Cardiac fibroblast (primary cell): Measurements from ENCODE around the gene CCDC201.

Experiments used
- DNase-seq, 2 donors: peaks; one replicate each; pipeline versions ENCODE4 v3.0.0 to v3.0.0-alpha.2; 2010; ENCODE audit warnings: low read depth in 2 of 2
- H3K4me3 ChIP-seq, 2 donors: replicated peaks in 1 of 2; 1 replicate in 1 of 2; 2 replicates in 1 of 2; pipeline ENCODE4 v1.5.1; 2011; ENCODE audit warnings: low read depth in 2 of 2, low read length in 2 of 2, mild to moderate bottlenecking in 2 of 2, moderate library complexity in 1 of 2
- TF ChIP-seq, protein P1 (sequence below): IDR thresholded peaks from one replicate; pipeline ENCODE4 v1.5.1; 2011; ENCODE audit warnings: low read depth, mild to moderate bottlenecking, low read length, inconsistent platforms

Gene CCDC201

GRCh38 chr7:45890125-45890901 is 17.4 kb upstream of the CCDC201 start:
- DNase-seq = no peak
- H3K4me3 ChIP-seq = no peak overlapping the region
- TF ChIP-seq, protein P1, sequence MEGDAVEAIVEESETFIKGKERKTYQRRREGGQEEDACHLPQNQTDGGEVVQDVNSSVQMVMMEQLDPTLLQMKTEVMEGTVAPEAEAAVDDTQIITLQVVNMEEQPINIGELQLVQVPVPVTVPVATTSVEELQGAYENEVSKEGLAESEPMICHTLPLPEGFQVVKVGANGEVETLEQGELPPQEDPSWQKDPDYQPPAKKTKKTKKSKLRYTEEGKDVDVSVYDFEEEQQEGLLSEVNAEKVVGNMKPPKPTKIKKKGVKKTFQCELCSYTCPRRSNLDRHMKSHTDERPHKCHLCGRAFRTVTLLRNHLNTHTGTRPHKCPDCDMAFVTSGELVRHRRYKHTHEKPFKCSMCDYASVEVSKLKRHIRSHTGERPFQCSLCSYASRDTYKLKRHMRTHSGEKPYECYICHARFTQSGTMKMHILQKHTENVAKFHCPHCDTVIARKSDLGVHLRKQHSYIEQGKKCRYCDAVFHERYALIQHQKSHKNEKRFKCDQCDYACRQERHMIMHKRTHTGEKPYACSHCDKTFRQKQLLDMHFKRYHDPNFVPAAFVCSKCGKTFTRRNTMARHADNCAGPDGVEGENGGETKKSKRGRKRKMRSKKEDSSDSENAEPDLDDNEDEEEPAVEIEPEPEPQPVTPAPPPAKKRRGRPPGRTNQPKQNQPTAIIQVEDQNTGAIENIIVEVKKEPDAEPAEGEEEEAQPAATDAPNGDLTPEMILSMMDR = no peak

DNA sequence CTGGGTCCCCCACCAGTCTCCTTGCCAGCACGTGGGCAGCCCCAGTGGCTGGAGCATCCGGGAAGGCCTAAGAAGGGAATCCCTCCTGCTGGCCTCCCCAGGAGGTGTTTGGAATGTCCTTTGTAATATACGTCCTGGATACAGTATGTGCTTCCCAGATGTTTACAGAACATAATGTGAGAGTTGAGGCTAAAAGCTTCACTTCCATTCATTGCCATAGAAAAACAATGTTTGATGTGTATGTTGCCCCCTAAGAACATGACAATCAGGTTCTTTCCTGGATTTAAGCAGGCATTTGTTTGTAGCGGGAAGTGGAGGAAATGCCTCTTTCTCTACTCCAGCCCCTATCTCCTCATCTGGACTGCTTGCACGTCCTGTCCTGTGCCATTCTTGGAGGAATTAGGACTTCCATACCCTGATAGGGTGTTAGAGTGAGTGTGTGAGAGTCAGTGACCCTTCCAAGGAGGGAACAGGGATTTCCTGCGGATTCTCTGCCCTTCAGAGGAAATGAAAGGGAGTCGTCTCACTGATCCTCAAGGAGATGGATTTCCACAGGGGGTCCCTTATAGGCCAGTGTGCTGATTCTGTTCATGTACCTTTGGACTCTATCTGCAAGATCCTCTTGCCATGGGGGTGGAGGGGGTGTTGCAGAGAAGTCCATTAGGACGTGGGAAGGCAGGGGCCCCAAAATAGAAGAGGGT is 16.6 kb upstream of the CCDC201 start:
- DNase-seq = no peak
- TF ChIP-seq, protein P1 = no peak
- no peak overlapping the region for H3K4me3 ChIP-seq

- TF ChIP-seq, protein P1 = no peak
- peak overlapping the region in 1 of 2 donors; percentile 39 for H3K4me3 ChIP-seq
- DNase-seq = no peak
Observed at GRCh38 chr7:45888993-45889366, 16.1 kb upstream of the CCDC201 start.

DNA sequence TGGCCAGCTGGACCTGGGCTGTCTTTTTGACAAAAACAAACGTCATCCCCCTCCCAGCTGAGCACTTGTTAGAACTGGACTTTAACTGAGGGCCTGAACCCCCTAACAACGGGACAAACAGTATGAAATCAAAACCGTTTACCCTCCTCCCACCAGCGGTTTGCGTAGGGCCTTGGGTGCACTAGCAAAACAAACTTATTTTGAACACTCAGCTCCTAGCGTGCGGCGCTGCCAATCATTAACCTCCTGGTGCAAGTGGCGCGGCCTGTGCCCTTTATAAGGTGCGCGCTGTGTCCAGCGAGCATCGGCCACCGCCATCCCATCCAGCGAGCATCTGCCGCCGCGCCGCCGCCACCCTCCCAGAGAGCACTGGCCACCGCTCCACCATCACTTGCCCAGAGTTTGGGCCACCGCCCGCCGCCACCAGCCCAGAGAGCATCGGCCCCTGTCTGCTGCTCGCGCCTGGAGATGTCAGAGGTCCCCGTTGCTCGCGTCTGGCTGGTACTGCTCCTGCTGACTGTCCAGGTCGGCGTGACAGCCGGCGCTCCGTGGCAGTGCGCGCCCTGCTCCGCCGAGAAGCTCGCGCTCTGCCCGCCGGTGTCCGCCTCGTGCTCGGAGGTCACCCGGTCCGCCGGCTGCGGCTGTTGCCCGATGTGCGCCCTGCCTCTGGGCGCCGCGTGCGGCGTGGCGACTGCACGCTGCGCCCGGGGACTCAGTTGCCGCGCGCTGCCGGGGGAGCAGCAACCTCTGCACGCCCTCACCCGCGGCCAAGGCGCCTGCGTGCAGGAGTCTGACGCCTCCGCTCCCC is 15.5 kb upstream of the CCDC201 start, which contains the start of gene IGFBP1:
TSS of gene IGFBP1 (plus strand) at position 304 of the 808 bp plus-strand sequence. CDS start at position 469, 165 bp downstream.
- peak within 1 kb of the TSS; percentile 32 to 39 for H3K4me3 ChIP-seq
- DNase-seq = peak in 1 of 2 donors; percentile 38
- TF ChIP-seq, protein P1 = no peak

DNA sequence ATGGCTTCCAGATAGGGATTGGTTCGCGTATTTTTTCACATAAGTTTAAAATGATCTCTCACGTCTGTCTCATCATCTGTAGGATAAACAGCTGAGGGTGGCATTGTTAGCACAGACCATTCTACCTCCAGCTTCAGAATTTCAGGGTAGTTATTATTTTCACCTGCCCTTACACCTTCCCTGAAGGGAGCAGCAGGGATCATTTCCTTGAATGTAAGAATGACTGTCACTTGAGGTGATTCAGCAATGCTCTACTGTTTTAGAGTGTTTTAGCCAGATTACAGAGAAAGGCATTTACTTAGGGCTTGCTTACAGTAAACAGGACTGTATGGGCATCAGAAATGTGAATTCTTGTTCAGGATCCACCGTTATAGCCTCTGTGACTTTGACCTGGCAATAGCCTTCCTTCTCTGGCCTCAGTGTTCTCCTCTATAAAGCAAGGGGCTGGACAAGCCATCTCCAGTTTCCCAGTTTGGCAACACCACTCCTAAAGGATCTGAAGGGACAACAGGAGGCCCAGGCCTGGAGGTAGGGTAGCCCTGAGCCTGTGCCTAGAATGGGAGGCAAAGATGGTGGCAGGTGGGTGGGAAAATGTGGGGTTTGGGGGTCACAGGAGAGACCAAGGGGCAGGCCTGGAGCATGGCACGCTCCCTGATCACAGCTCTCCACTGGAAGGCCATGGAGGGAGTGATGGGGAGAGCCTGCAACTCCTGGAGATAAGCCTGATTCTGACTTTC is 14.2 kb upstream of the CCDC201 start:
- no peak overlapping the region for H3K4me3 ChIP-seq
- TF ChIP-seq, protein P1 = no peak

More for the DNA sequence above, 14.2 kb upstream of the CCDC201 start:
- no peak for DNase-seq
